Astrocyte (in vitro differentiated cells and primary cell): ENCODE measurements around the gene PTPRD. TPM values are rescaled to one million over a fixed set of nuclear protein-coding genes. Genes with fewer than 3 reads are reported as not detected.

Source experiments
- DNase-seq: peaks from one replicate; pipeline ENCODE4 v3.0.0-alpha.2; 2010; ENCODE audit warnings: low read depth
- FAIRE-seq: peaks from 2 replicates; lab custom pipeline; 2011; peaks lifted over from hg19 to GRCh38; lab: Jason Lieb, UNC
- H2AFZ ChIP-seq: 2 replicates; pipeline ENCODE4 v1.6.0; 2012; ENCODE audit warnings: low read depth, low read length, inconsistent platforms
- H3K27ac ChIP-seq: 2 replicates; pipeline ENCODE4 v1.5.1; 2011; ENCODE audit warnings: low read depth, low read length, inconsistent platforms
- H3K27me3 ChIP-seq: 2 replicates; pipeline ENCODE4 v1.6.0; 2011; ENCODE audit warnings: low read length, inconsistent platforms; ENCODE audit not compliant: insufficient read depth
- H3K36me3 ChIP-seq: 2 replicates; pipeline ENCODE4 v1.5.1; 2011; ENCODE audit warnings: low read length, inconsistent platforms; ENCODE audit not compliant: insufficient read depth
- H3K4me1 ChIP-seq: 2 replicates; pipeline ENCODE4 v1.5.1; 2011; ENCODE audit warnings: low read length, inconsistent platforms; ENCODE audit not compliant: insufficient read depth
- H3K4me2 ChIP-seq: 2 replicates; pipeline ENCODE4 v1.6.0; 2012; ENCODE audit warnings: low read length, inconsistent platforms
- H3K4me3 ChIP-seq: 2 replicates; pipeline ENCODE4 v1.5.1; 2011; ENCODE audit warnings: low read depth, mild to moderate bottlenecking, low read length, inconsistent platforms; ENCODE audit not compliant: insufficient read depth
- H3K79me2 ChIP-seq: 2 replicates; pipeline ENCODE4 v1.6.0; 2012; ENCODE audit warnings: mild to moderate bottlenecking, low read length, inconsistent platforms; ENCODE audit not compliant: insufficient read depth
- H3K9ac ChIP-seq: 2 replicates; pipeline ENCODE4 v1.6.0; 2012; ENCODE audit warnings: mild to moderate bottlenecking, low read length, inconsistent platforms
- H3K9me3 ChIP-seq: 2 replicates; pipeline ENCODE4 v1.5.1; 2012; ENCODE audit warnings: low read depth, mild to moderate bottlenecking, low read length, inconsistent platforms; ENCODE audit not compliant: insufficient read depth
- H4K20me1 ChIP-seq: 2 replicates; pipeline ENCODE4 v1.6.0; 2012; ENCODE audit warnings: low read length, inconsistent platforms; ENCODE audit not compliant: insufficient read depth
- H3K27ac Mint-ChIP-seq: one replicate; pipeline ENCODE4 v1.8.0; 2021; ENCODE audit warnings: mild to moderate bottlenecking, mixed read lengths; ENCODE audit not compliant: unreplicated experiment
- H3K27me3 Mint-ChIP-seq: one replicate; pipeline ENCODE4 v1.8.0; 2021; ENCODE audit warnings: low read depth, mixed read lengths; ENCODE audit not compliant: unreplicated experiment
- H3K36me3 Mint-ChIP-seq: one replicate; pipeline ENCODE4 v1.8.0; 2021; ENCODE audit warnings: low read depth, mixed read lengths; ENCODE audit not compliant: unreplicated experiment
- H3K4me1 Mint-ChIP-seq: one replicate; pipeline ENCODE4 v1.8.0; 2021; ENCODE audit warnings: low read depth, mixed read lengths; ENCODE audit not compliant: unreplicated experiment
- H3K4me3 Mint-ChIP-seq: one replicate; pipeline ENCODE4 v1.8.0; 2021; ENCODE audit warnings: mild to moderate bottlenecking, moderate library complexity, mixed read lengths; ENCODE audit not compliant: unreplicated experiment
- H3K9me3 Mint-ChIP-seq: one replicate; pipeline ENCODE4 v1.8.0; 2021; ENCODE audit warnings: mild to moderate bottlenecking, mixed read lengths; ENCODE audit not compliant: unreplicated experiment
- EZH2 ChIP-seq: IDR thresholded peaks from 2 replicates; pipeline ENCODE4 v1.6.1; 2012; ENCODE audit warnings: mild to moderate bottlenecking, low read length, inconsistent platforms; ENCODE audit not compliant: insufficient read depth
- total RNA-seq: library from RNA; stranded (reverse); gene quantifications from 2 replicates; pipeline ENCODE4 v1.2.1, GENCODE V29; 2021
- TF ChIP-seq, protein P1 (sequence below): IDR thresholded peaks from 2 replicates; pipeline ENCODE4 v1.5.1; 2011; ENCODE audit warnings: low read depth, mild to moderate bottlenecking, inconsistent platforms, low read length, moderate library complexity; ENCODE audit not compliant: insufficient read depth

Gene PTPRD
- total RNA-seq, 1 donor from 2014 or later = 88.1 TPM

DNA sequence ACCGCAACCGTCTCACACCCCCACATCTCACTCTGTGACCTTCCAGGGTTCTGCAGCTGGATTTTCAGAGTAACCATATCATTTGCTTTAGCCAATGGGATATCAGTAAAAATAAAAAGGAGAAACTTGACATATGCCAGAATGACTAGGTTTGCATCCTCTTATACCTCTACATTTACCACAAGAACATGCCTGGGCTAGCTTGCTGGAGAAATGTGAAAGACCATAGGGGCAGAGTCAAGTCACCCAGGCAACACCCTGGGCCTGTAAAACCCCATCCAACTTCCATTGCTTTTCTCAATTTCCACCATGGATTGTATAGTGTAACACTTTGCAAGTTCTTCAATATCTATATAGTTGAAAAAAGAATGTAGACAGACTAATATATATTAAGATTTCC is 731.1 kb downstream of the PTPRD start:
- Histone ChIP-seq H4K20me1 (no peaks in the 10 kb centered on the region), H3K4me3 (no peak overlapping the region), H3K4me2 (no peak overlapping the region), H3K27me3 (no peaks in the 10 kb centered on the region), H3K36me3 (no peaks in the 10 kb centered on the region), H3K79me2 (no peaks in the 10 kb centered on the region), H2AFZ (no peak overlapping the region), H3K9ac (no peak overlapping the region), H3K4me1 (no peaks in the 10 kb centered on the region), H3K27ac (no peak overlapping the region), H3K9me3 (no peaks in the 10 kb centered on the region)
- Mint-ChIP-seq H3K36me3 (no peaks in the 10 kb centered on the region), H3K4me3 (no peak overlapping the region), H3K4me1 (no peaks in the 10 kb centered on the region), H3K27me3 (no peaks in the 10 kb centered on the region), H3K9me3 (peaks cover 4% of the 10 kb centered on the region), H3K27ac (peak overlapping the region; percentile 24)
- DNase-seq (no peak), FAIRE-seq (no peak)
- TF ChIP-seq, protein P1, sequence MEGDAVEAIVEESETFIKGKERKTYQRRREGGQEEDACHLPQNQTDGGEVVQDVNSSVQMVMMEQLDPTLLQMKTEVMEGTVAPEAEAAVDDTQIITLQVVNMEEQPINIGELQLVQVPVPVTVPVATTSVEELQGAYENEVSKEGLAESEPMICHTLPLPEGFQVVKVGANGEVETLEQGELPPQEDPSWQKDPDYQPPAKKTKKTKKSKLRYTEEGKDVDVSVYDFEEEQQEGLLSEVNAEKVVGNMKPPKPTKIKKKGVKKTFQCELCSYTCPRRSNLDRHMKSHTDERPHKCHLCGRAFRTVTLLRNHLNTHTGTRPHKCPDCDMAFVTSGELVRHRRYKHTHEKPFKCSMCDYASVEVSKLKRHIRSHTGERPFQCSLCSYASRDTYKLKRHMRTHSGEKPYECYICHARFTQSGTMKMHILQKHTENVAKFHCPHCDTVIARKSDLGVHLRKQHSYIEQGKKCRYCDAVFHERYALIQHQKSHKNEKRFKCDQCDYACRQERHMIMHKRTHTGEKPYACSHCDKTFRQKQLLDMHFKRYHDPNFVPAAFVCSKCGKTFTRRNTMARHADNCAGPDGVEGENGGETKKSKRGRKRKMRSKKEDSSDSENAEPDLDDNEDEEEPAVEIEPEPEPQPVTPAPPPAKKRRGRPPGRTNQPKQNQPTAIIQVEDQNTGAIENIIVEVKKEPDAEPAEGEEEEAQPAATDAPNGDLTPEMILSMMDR = no peak
- no peak for TF ChIP-seq EZH2

DNA sequence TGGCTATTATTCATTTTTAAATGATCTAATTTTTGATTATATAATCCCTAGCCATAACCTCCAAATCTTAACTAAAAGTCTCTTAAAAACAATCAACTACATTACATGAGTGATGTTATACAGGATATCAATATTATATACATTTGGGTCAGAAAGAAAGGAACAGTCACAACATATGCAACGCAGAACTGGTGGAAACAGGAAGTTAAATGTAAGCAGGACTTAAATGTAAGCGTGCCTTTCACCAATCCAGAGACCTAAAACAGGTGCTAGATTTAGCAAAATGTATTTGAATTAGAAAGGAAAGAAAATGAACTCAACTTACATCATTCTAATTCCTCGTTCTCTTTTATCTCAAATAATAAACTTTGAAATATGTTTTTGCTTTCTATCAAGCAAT is 738.5 kb downstream of the PTPRD start:
- Histone ChIP-seq H3K4me1 (no peaks in the 10 kb centered on the region), H3K27me3 (no peaks in the 10 kb centered on the region), H3K9me3 (no peaks in the 10 kb centered on the region), H4K20me1 (no peaks in the 10 kb centered on the region), H3K4me2 (no peak overlapping the region), H3K4me3 (no peak overlapping the region), H3K9ac (no peak overlapping the region), H2AFZ (no peak overlapping the region), H3K79me2 (no peaks in the 10 kb centered on the region), H3K36me3 (no peaks in the 10 kb centered on the region), H3K27ac (no peak overlapping the region)
- Mint-ChIP-seq H3K4me3 (no peak overlapping the region), H3K27ac (no peak overlapping the region), H3K9me3 (no peaks in the 10 kb centered on the region), H3K36me3 (no peaks in the 10 kb centered on the region), H3K4me1 (no peaks in the 10 kb centered on the region), H3K27me3 (no peaks in the 10 kb centered on the region)
- TF ChIP-seq EZH2 = no peak
- TF ChIP-seq, protein P1 = no peak
- DNase-seq (no peak), FAIRE-seq (peak; percentile 5)

DNA sequence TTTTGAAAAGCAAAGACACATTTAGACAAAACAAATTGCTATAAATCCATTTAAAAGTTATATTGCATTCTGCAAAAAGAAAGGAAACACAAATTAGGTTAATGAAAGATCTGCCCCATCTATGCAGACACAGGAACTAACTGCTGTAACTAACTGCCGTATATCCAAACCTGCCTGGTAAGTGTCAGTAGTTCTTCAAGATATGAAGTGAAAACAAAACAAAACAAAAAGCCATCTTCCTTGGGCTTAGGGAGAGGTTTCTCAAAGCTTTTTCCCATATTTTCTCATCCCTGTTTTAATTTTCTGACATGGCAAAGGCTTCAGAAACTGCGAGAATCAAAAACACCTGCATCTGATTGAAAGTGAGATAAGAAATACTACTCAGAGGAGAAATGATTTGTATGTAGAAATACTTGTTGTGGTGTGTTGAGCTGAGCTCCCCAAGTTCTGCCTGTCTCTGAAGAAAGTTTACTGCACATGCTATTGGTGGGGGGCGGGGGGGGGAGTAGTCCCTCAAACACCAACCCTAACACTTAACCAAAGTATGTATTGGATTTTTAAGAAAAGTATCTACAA is 750.5 kb downstream of the PTPRD start:
- no peaks in the 10 kb centered on the region for H3K4me1 ChIP-seq
- no peak overlapping the region for H2AFZ ChIP-seq
- Mint-ChIP-seq H3K4me3 (no peak overlapping the region), H3K9me3 (no peaks in the 10 kb centered on the region), H3K36me3 (no peaks in the 10 kb centered on the region), H3K27ac (no peak overlapping the region), H3K27me3 (peaks cover 2% of the 10 kb centered on the region), H3K4me1 (no peaks in the 10 kb centered on the region)
- H3K36me3 ChIP-seq = no peaks in the 10 kb centered on the region
- H4K20me1 ChIP-seq = no peaks in the 10 kb centered on the region
- H3K4me2 ChIP-seq = no peak overlapping the region
- H3K27ac ChIP-seq = no peak overlapping the region
- no peaks in the 10 kb centered on the region for H3K9me3 ChIP-seq
- no peaks in the 10 kb centered on the region for H3K27me3 ChIP-seq
- TF ChIP-seq, protein P1 = no peak
- TF ChIP-seq EZH2 = no peak
- DNase-seq (no peak), FAIRE-seq (no peak)
- H3K79me2 ChIP-seq = no peaks in the 10 kb centered on the region
- no peak overlapping the region for H3K4me3 ChIP-seq
- no peak overlapping the region for H3K9ac ChIP-seq
